Mucosa of rectum (tissue), 2 donors: ENCODE measurements around the gene EFNA2.

ENCODE experiments used
- H3K27ac ChIP-seq, 2 donors: one replicate each; pipeline ENCODE4 v1.7.0; 2013; ENCODE audit warnings: inconsistent platforms in 2 of 2, low read depth in 2 of 2, low read length in 2 of 2
- H3K27me3 ChIP-seq, 2 donors: one replicate each; pipeline ENCODE4 v1.7.0; 2013; ENCODE audit warnings: low read length in 2 of 2; ENCODE audit not compliant: control insufficient read depth in 2 of 2, insufficient read depth in 2 of 2
- H3K36me3 ChIP-seq, 2 donors: one replicate each; pipeline ENCODE4 v1.7.0; 2013; ENCODE audit warnings: low read length in 2 of 2; ENCODE audit not compliant: control insufficient read depth in 2 of 2, insufficient read depth in 2 of 2
- H3K4me1 ChIP-seq, 2 donors: one replicate each; pipeline ENCODE4 v1.7.0; 2013; ENCODE audit warnings: low read length in 2 of 2, mild to moderate bottlenecking in 1 of 2; ENCODE audit not compliant: control insufficient read depth in 2 of 2, insufficient read depth in 2 of 2
- H3K4me3 ChIP-seq, 2 donors: one replicate each; pipeline ENCODE4 v1.7.0; 2013; ENCODE audit warnings: low read length in 2 of 2
- H3K9ac ChIP-seq, 2 donors: one replicate each; pipeline ENCODE4 v1.7.0; 2013; ENCODE audit warnings: low read length in 2 of 2, low read depth in 1 of 2, mild to moderate bottlenecking in 1 of 2
- H3K9me3 ChIP-seq, 2 donors: one replicate each; pipeline ENCODE4 v1.7.0; 2013; ENCODE audit warnings: low read length in 2 of 2; ENCODE audit not compliant: control insufficient read depth in 2 of 2
- donor health status: healthy.
- donor health status: Normal muscosa, but diverticular disease.

The EFNA2 gene

DNA sequence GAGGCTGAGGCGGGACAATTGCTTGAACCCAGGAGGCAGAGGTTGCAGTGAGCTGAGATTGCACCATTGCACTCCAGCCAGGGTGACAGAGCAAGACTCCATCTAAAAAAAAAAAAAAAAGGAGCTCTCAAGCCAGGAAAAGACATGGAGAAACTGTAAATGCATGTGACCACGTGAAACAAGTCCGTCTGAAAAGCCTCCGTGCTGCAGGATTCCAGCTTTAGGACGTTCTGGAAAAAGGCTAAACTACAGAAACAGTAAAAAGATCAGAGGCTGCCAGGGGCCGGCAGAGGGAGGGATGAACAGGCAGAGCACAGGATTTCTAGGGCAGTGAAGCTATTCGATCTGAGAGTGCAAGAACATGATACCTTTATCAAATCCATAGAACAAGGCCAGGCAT lies 57.4 kb downstream of the EFNA2 start:
- Histone ChIP-seq H3K27ac (no peak overlapping the region), H3K4me1 (peaks cover 2 to 6% of the 10 kb centered on the region in 2 donors), H3K4me3 (no peak overlapping the region), H3K9me3 (no peaks in the 10 kb centered on the region), H3K27me3 (no peaks in the 10 kb centered on the region), H3K36me3 (no peaks in the 10 kb centered on the region), H3K9ac (no peak overlapping the region)

DNA sequence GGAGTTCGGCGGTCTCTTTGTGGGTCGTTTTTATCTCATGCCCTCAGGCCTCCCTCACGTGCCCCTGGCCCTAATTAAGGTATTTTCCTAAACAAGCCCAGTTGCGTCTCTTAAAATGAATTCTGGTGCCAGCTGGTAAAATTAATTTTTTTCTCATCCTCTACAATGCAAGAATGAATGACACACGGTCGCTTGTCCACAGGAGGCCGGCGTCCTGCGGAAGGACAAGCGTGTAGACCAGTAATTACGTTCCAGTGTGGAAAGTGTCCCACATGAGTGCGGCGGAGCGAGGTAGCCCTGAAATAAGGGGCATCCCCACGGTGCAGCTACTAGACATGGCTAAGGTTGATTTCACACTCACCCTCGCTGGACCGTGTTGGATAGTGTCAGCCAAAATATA lies 63.5 kb downstream of the EFNA2 start:
- Histone ChIP-seq H3K36me3 (no peaks in the 10 kb centered on the region), H3K4me1 (peaks cover 4 to 6% of the 10 kb centered on the region in 2 donors), H3K27ac (no peak overlapping the region), H3K4me3 (no peak overlapping the region), H3K9me3 (no peaks in the 10 kb centered on the region), H3K9ac (no peak overlapping the region), H3K27me3 (no peaks in the 10 kb centered on the region)

DNA sequence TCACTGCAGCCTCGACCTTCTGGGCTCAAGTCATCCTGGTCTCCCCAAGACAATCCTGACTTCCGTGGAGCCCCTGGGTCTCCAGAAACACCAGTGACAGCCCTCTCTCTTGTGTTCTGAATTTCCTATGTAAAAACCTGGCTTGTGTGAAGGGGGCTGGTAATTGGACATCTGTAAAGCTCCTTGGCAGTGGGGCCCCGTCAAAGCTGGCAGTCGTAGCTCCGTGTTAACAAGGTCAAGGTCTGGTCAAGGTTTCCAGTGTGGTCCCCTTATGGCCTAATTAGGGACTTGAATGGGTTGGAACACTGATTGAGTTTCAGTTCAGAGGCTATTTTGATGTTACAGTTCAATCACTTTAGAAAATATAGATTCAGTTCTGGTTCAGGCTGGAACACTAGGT lies 65.2 kb downstream of the EFNA2 start:
- H3K4me3 ChIP-seq = no peak overlapping the region
- no peak overlapping the region for H3K27ac ChIP-seq
- no peaks in the 10 kb centered on the region for H3K36me3 ChIP-seq
- no peaks in the 10 kb centered on the region for H3K27me3 ChIP-seq
- no peaks in the 10 kb centered on the region for H3K9me3 ChIP-seq
- H3K9ac ChIP-seq = no peak overlapping the region
- peaks cover 5 to 9% of the 10 kb centered on the region in 2 donors for H3K4me1 ChIP-seq
